H1 (cell line): ENCODE data around the gene EEF1AKMT1. TPM values are rescaled to one million over a fixed set of nuclear protein-coding genes. Genes with fewer than 3 reads are reported as not detected.

ENCODE experiments used
- CTCF ChIA-PET: fragments of 300-600 bp; sonication (Branson Sonifier 250); formaldehyde crosslinking; loops from one replicate; lab custom pipeline; 2021; ENCODE audit not compliant: partially characterized antibody; lab: Charles Lee
- POLR2A ChIA-PET: fragments of 300-600 bp; sonication (Branson Sonifier 250); formaldehyde crosslinking; loops from one replicate; lab custom pipeline; 2021; ENCODE audit warnings: inconsistent platforms; ENCODE audit not compliant: partially characterized antibody; lab: Charles Lee
- DNase-seq, 2 experiments: peaks; one replicate each; pipeline versions ENCODE4 v3.0.0 to v3.0.0-alpha.2; 2010 to 2022; ENCODE audit warnings: low spot score in 2 of 2, low read depth in 1 of 2, mixed read lengths in 1 of 2
- FAIRE-seq: peaks from 2 replicates; lab custom pipeline; 2011; peaks lifted over from hg19 to GRCh38; lab: Jason Lieb, UNC
- H2AFZ ChIP-seq: 2 replicates; pipeline ENCODE4 v1.8.1; 2012; ENCODE audit warnings: low read length, inconsistent platforms
- H2AK5ac ChIP-seq: 2 replicates; pipeline ENCODE4 v1.6.1; 2013; ENCODE audit warnings: low read depth, low read length
- H2BK120ac ChIP-seq: replicated peaks from 2 replicates; pipeline ENCODE3; 2013; ENCODE audit warnings: low read depth, low read length, inconsistent platforms
- H2BK12ac ChIP-seq: 2 replicates; pipeline ENCODE4 v1.6.1; 2013; ENCODE audit warnings: low read depth, low read length
- H2BK15ac ChIP-seq: 2 replicates; pipeline ENCODE4 v1.6.1; 2013; ENCODE audit warnings: low read length
- H2BK20ac ChIP-seq: 2 replicates; pipeline ENCODE4 v1.6.1; 2013; ENCODE audit warnings: low read length
- H2BK5ac ChIP-seq: 2 replicates; pipeline ENCODE4 v1.6.1; 2013; ENCODE audit warnings: low read depth, low read length
- H3K14ac ChIP-seq: 2 replicates; pipeline ENCODE4 v1.6.1; 2013; ENCODE audit warnings: inconsistent platforms; ENCODE audit not compliant: insufficient read length
- H3K18ac ChIP-seq: 2 replicates; pipeline ENCODE4 v1.6.1; 2013; ENCODE audit warnings: low read length; ENCODE audit errors: extremely low read depth
- H3K23ac ChIP-seq: 2 replicates; pipeline ENCODE4 v1.6.1; 2013; ENCODE audit warnings: inconsistent platforms; ENCODE audit not compliant: insufficient read length
- H3K23me2 ChIP-seq: 2 replicates; pipeline ENCODE4 v1.6.1; 2013; ENCODE audit warnings: low read depth, low read length
- H3K27ac ChIP-seq: 2 replicates; pipeline ENCODE4 v1.6.1; 2011; ENCODE audit warnings: low read depth, low read length, inconsistent platforms
- H3K27me3 ChIP-seq, 4 experiments: replicated peaks in 1 of 4; 1 replicate in 1 of 4; 2 replicates in 3 of 4; pipeline versions ENCODE4 v1.6.1 to v1.8.1; 2011 to 2013; ENCODE audit warnings: low read length in 3 of 4, mild to moderate bottlenecking in 3 of 4, inconsistent platforms in 2 of 4, mixed read lengths in 2 of 4, moderate library complexity in 1 of 4; ENCODE audit not compliant: control insufficient read depth in 3 of 4, insufficient read depth in 3 of 4; ENCODE audit errors: extremely low read depth in 1 of 4
- H3K36me3 ChIP-seq, 4 experiments: 2 replicates each; pipeline versions ENCODE4 v1.6.1 to v1.8.1; 2011 to 2013; ENCODE audit warnings: mild to moderate bottlenecking in 4 of 4, low read length in 3 of 4, moderate library complexity in 2 of 4, control low read depth in 1 of 4, inconsistent platforms in 1 of 4; ENCODE audit not compliant: insufficient read depth in 4 of 4, control insufficient read depth in 2 of 4
- H3K4ac ChIP-seq: replicated peaks from 2 replicates; pipeline ENCODE3; 2013; ENCODE audit warnings: low read length, low read depth, mixed read lengths, inconsistent platforms; ENCODE audit not compliant: insufficient read length
- H3K4me1 ChIP-seq, 4 experiments: replicated peaks in 1 of 4; 1 replicate in 1 of 4; 2 replicates in 3 of 4; pipeline versions ENCODE4 v1.6.1 to v1.8.1; 2011 to 2013; ENCODE audit warnings: low read length in 3 of 4, inconsistent platforms in 2 of 4, mixed read lengths in 1 of 4; ENCODE audit not compliant: insufficient read depth in 4 of 4, control insufficient read depth in 3 of 4
- H3K4me2 ChIP-seq, 2 experiments: 2 replicates each; pipeline versions ENCODE4 v1.6.1 to v1.8.1; 2011 to 2013; ENCODE audit warnings: low read depth in 2 of 2, low read length in 2 of 2, control low read depth in 1 of 2, inconsistent platforms in 1 of 2, mild to moderate bottlenecking in 1 of 2; ENCODE audit not compliant: insufficient read depth in 1 of 2
- H3K4me3 ChIP-seq, 4 experiments: fragments of 200-600, 300-600 bp in 1 of 4; sonication (generic), shearing (Covaris generic), sonication (Bioruptor Twin) in 1 of 4; 2 replicates each; pipeline versions ENCODE4 v1.5.1 to v1.8.1; 2011 to 2016; ENCODE audit warnings: low read length in 4 of 4, low read depth in 3 of 4, control low read depth in 2 of 4, inconsistent platforms in 2 of 4, mild to moderate bottlenecking in 2 of 4, mixed read lengths in 1 of 4, moderate library complexity in 1 of 4; ENCODE audit not compliant: insufficient read depth in 2 of 4; ENCODE audit errors: extremely low read depth in 1 of 4
- H3K56ac ChIP-seq: replicated peaks from 2 replicates; pipeline ENCODE3; 2013; ENCODE audit warnings: low read depth, mild to moderate bottlenecking, mixed read lengths, low read length, inconsistent platforms; ENCODE audit not compliant: insufficient read length
- H3K79me1 ChIP-seq: 2 replicates; pipeline ENCODE4 v1.6.1; 2013; ENCODE audit warnings: low read depth, low read length, control low read depth
- H3K79me2 ChIP-seq, 2 experiments: 2 replicates each; pipeline versions ENCODE4 v1.6.1 to v1.8.1; 2012 to 2013; ENCODE audit warnings: low read length in 2 of 2, mild to moderate bottlenecking in 2 of 2, inconsistent platforms in 1 of 2; ENCODE audit not compliant: insufficient read depth in 2 of 2, control insufficient read depth in 1 of 2
- H3K9ac ChIP-seq, 4 experiments: replicated peaks in 1 of 4; 1 replicate in 1 of 4; 2 replicates in 3 of 4; pipeline versions ENCODE4 v1.6.1 to v1.8.1; 2011 to 2013; ENCODE audit warnings: low read depth in 3 of 4, low read length in 3 of 4, control low read depth in 2 of 4, mild to moderate bottlenecking in 2 of 4, moderate library complexity in 2 of 4, inconsistent platforms in 1 of 4; ENCODE audit errors: extremely low read depth in 1 of 4
- H3K9me3 ChIP-seq, 2 experiments: 2 replicates each; pipeline versions ENCODE4 v1.6.1 to v1.8.1; 2012 to 2013; ENCODE audit warnings: mild to moderate bottlenecking in 2 of 2, moderate library complexity in 2 of 2, control low read depth in 1 of 2, inconsistent platforms in 1 of 2, low read depth in 1 of 2, low read length in 1 of 2, mixed read lengths in 1 of 2; ENCODE audit not compliant: insufficient read depth in 2 of 2
- H4K20me1 ChIP-seq, 2 experiments: replicated peaks in 1 of 2; 2 replicates each; pipeline versions ENCODE3 to v1.8.1; 2011 to 2013; ENCODE audit warnings: inconsistent platforms in 2 of 2, low read length in 2 of 2, mild to moderate bottlenecking in 1 of 2; ENCODE audit not compliant: insufficient read depth in 2 of 2, control insufficient read depth in 1 of 2
- H4K5ac ChIP-seq: 2 replicates; pipeline ENCODE4 v1.6.1; 2013; ENCODE audit warnings: low read length, low read depth, mixed read lengths, inconsistent platforms; ENCODE audit not compliant: insufficient read length
- H4K8ac ChIP-seq: 2 replicates; pipeline ENCODE4 v1.8.0; 2013; ENCODE audit warnings: mild to moderate bottlenecking, moderate library complexity, low read length, inconsistent platforms; ENCODE audit not compliant: insufficient read depth; ENCODE audit errors: extremely low read depth
- H4K91ac ChIP-seq: replicated peaks from 2 replicates; pipeline ENCODE3; 2013; ENCODE audit warnings: low read length, mixed read lengths, inconsistent platforms; ENCODE audit not compliant: insufficient read length
- BCL11A ChIP-seq, 2 experiments: IDR thresholded peaks; one replicate each; pipeline ENCODE4 v1.6.1; 2011; ENCODE audit warnings: low read depth in 2 of 2, low read length in 2 of 2, mild to moderate bottlenecking in 2 of 2
- CREB1 ChIP-seq: IDR thresholded peaks from 2 replicates; pipeline ENCODE4 v1.6.1; 2012; ENCODE audit warnings: inconsistent platforms
- EZH2 ChIP-seq: fragments of 200-600 bp; sonication (generic); IDR thresholded peaks from 2 replicates; pipeline ENCODE4 v1.7.1; 2012; ENCODE audit warnings: low read depth, mild to moderate bottlenecking, moderate library complexity, low read length, inconsistent platforms; ENCODE audit not compliant: severe bottlenecking
- RAD21 ChIP-seq, 2 experiments: IDR thresholded peaks in 1 of 2; conservative IDR thresholded peaks in 1 of 2; 2 replicates each; pipeline ENCODE4 v1.6.1; 2011; ENCODE audit warnings: low read depth in 2 of 2, low read length in 2 of 2, improper control_type of control experiment in 1 of 2, inconsistent platforms in 1 of 2, mild to moderate bottlenecking in 1 of 2, moderate library complexity in 1 of 2
- SIRT6 ChIP-seq: IDR thresholded peaks from one replicate; pipeline ENCODE4 v1.7.1; 2012; ENCODE audit warnings: low read length, inconsistent platforms
- SP1 ChIP-seq: IDR thresholded peaks from 2 replicates; pipeline ENCODE4 v1.6.1; 2011; ENCODE audit warnings: low read depth, low read length
- SP2 ChIP-seq: IDR thresholded peaks from 2 replicates; pipeline ENCODE4 v1.6.1; 2012; ENCODE audit warnings: mild to moderate bottlenecking, low read length, inconsistent platforms
- TAF7 ChIP-seq: optimal IDR thresholded peaks from 2 replicates; pipeline ENCODE3; 2011; ENCODE audit warnings: low read depth, mild to moderate bottlenecking, inconsistent platforms, low read length, moderate library complexity, borderline replicate concordance
- TBP ChIP-seq: IDR thresholded peaks from 2 replicates; pipeline ENCODE4 v1.6.1; 2011; ENCODE audit warnings: low read depth, low read length, improper control_type of control experiment
- TEAD4 ChIP-seq: IDR thresholded peaks from 2 replicates; pipeline ENCODE4 v1.6.1; 2012; ENCODE audit warnings: low read depth, low read length, inconsistent platforms, mixed read lengths
- WGBS, 2 experiments: shearing (Covaris generic) in 1 of 2; methylation state at CpG; one replicate each; pipeline versions ENCODE4 v1.1.6 to v1.1.7; 2013 to 2015; ENCODE audit warnings: low lambda C conversion rate in 2 of 2, mixed read lengths in 2 of 2, inconsistent platforms in 1 of 2, low coverage in 1 of 2, missing lambda C conversion rate in 1 of 2; ENCODE audit not compliant: insufficient replicate concordance in 2 of 2, insufficient coverage in 1 of 2, insufficient read length in 1 of 2; ENCODE audit errors: extremely low coverage in 1 of 2, missing lambda C conversion rate in 1 of 2; 5-methylcytosine and 5-hydroxymethylcytosine counted together
- polyA plus RNA-seq, 7 experiments: library from polyadenylated mRNA; depleted of rRNA in 3 of 7; stranded (reverse) in 5 of 7; unstranded in 2 of 7; fragments of >200 nt in 5 of 7; fragments of 200-250 nt in 2 of 7; gene quantifications; 1 replicate in 5 of 7; 2 replicates in 1 of 7; 4 replicates in 1 of 7; pipeline versions ENCODE4 v1.2.1 to v1.2.3, GENCODE V29; 2011 to 2013; ENCODE audit warnings: missing spikeins in 2 of 7, mixed read lengths in 2 of 7
- total RNA-seq: library from RNA; stranded (reverse); fragmentation: NEBNext Ultra II Directional; extraction: Animal tissue kit (Norgen Biotek cat#: 25700); gene quantifications from 2 replicates; pipeline ENCODE4 v1.2.1, GENCODE V29; 2021

Gene EEF1AKMT1
- total and polyA plus RNA-seq, 2 of the 8 experiments (the other 6 are each of a cell fraction or from before 2014, with no cell fraction given): 3.1 to 4.1 TPM

GRCh38 chr13:20727856-20728255, 45.9 kb downstream of the EEF1AKMT1 start:
- Histone ChIP-seq H3K4me2 (no peak overlapping the region), H4K5ac (no peak overlapping the region), H3K14ac (no peak overlapping the region), H2BK120ac (no peak overlapping the region), H4K8ac (no peak overlapping the region), H3K9ac (no peak overlapping the region), H3K18ac (no peak overlapping the region), H2AK5ac (no peak overlapping the region), H2BK5ac (no peak overlapping the region), H4K91ac (no peak overlapping the region), H3K4me1 (no peaks in the 10 kb centered on the region), H3K23ac (no peak overlapping the region), H3K27ac (no peak overlapping the region), H2BK15ac (no peak overlapping the region), H2BK20ac (no peak overlapping the region), H3K36me3 (no peaks in the 10 kb centered on the region), H3K56ac (no peak overlapping the region), H3K4me3 (no peak overlapping the region)
- DNase-seq (no peak), FAIRE-seq (no peak)
- WGBS, 2 experiments: 85% methylated on average over 6 of the region's 6 CpGs; no CpG with 5 or more reads in 1 of the 2 experiments
- POLR2A ChIA-PET: no interaction called here
- TF ChIP-seq TEAD4: no peak
- no peak for TF ChIP-seq SP2
- TF ChIP-seq SP1: no peak
- no peak for TF ChIP-seq EZH2
- TF ChIP-seq BCL11A (IDR thresholded peaks at IDR 0.05; ENCODE audit: low read depth in 2 of 2, low read length in 2 of 2): no peak
- no peak for TF ChIP-seq TAF7
- no peak for TF ChIP-seq SIRT6
- no peak for TF ChIP-seq CREB1
- TF ChIP-seq TBP: no peak
- no peak for TF ChIP-seq RAD21 (IDR thresholded peaks at IDR 0.05 in 1 of 2, conservative IDR thresholded peaks at IDR 0.05 in 1 of 2; ENCODE audit: low read depth in 2 of 2, low read length in 2 of 2)
- TF ChIP-seq, all 59 proteins: peak for 0
- Histone ChIP-seq H4K20me1 (no peaks in the 10 kb centered on the region), H2BK12ac (no peak overlapping the region), H3K79me2 (no peaks in the 10 kb centered on the region), H3K23me2 (no peaks in the 10 kb centered on the region), H3K9me3 (no peaks in the 10 kb centered on the region), H3K4ac (no peak overlapping the region), H3K27me3 (peaks cover 0 to under 1% (median 0%) of the 10 kb centered on the region in 4 experiments; a peak in 1 of 7 replicates), H3K79me1 (no peaks in the 10 kb centered on the region; the same call in 1 of the 2 replicates), H2AFZ (no peak overlapping the region)
- CTCF ChIA-PET: interaction anchor here (0.6 to 1.3 kb wide), 4 partner anchors 12 to 196 kb away, joined by 3 read pairs; no protein-coding TSS in a partner anchor
